Gastrocnemius medialis (tissue), 4 donors: ENCODE data around the gene APLNR.

ENCODE experiments used
- CTCF ChIP-seq, 5 experiments: fragments of 450-650 bp in 3 of 5; fragments of 200-600 bp in 2 of 5; sonication (generic) in 2 of 5; IDR thresholded peaks in 4 of 5; conservative IDR thresholded peaks in 1 of 5; 1 replicate in 4 of 5; 2 replicates in 1 of 5; pipeline ENCODE4 v1.5.1; 2016 to 2019; ENCODE audit warnings: antibody characterized with exemption in 5 of 5, mild to moderate bottlenecking in 3 of 5, moderate library complexity in 3 of 5
- POLR2A ChIP-seq, 2 donors: fragments of 450-650 bp; IDR thresholded peaks; one replicate each; pipeline ENCODE4 v1.6.1; 2017; ENCODE audit warnings: antibody characterized with exemption in 2 of 2, mild to moderate bottlenecking in 2 of 2, moderate library complexity in 2 of 2

- TF ChIP-seq CTCF (IDR thresholded peaks at IDR 0.05 in 4 of 5, conservative IDR thresholded peaks at IDR 0.05 in 1 of 5), result no peak
- TF ChIP-seq POLR2A (IDR thresholded peaks at IDR 0.05), result no peak
Observed at GRCh38 chr11:57192316-57192715, 44.7 kb downstream of the APLNR start.
